ENCODE measurements around the gene TRMO.
A peak's percentile ranks its signal among the peaks of the same experiment; 100 is the strongest.

Gene TRMO

DNA sequence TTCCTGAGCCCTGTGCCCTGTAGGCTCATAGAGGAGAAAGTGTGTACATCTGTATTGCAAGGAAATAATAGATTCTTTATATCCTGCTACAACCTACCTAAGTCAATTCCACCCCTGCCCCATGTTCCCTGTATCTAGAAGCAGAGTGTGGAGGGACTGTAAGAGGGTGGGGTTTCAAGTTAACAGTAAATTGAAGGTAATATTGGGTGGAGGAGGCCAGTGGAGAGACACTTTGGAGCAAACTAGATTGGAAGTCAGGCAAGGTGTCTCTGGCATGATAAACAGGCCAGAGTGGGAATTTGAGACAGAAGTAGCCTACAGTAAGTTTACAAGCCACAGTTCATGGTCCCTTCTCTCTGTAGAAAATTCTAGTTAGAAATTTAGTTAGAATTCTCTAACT, 17.9 kb upstream of the TRMO start:
- no peak for DNase-seq

DNA sequence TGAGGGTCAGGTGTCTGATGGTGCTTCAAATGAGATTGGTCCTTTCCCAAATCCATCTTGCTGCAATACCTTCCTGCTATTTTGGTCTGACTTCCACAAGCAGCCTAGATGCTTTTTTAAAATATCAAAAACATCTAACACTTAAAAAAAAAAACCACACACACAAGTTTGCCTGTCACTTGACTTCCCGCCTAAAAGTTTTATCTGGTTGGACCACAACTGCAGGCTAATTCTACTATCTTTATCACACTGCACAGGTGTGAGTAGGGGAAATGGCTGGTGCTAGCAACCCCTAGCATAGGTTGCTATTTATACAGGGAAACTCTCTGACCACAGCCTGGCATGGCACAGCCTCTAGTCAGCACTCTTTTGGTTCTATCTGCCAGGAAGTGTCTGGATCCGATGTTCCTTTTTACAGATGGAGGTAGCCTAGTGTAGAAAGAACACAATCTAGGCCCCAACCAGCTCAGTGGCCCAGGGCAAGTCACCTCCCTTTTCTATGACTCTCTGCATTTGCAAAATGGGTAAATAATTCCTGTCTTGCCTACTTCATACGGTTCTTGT, 15.9 kb upstream of the TRMO start, which contains the start of gene HEMGN:
HEMGN (minus strand) TSS at position 92 of the 564 bp plus-strand sequence; CDS start at position 56, 36 bp downstream.
- no peak for DNase-seq

DNA sequence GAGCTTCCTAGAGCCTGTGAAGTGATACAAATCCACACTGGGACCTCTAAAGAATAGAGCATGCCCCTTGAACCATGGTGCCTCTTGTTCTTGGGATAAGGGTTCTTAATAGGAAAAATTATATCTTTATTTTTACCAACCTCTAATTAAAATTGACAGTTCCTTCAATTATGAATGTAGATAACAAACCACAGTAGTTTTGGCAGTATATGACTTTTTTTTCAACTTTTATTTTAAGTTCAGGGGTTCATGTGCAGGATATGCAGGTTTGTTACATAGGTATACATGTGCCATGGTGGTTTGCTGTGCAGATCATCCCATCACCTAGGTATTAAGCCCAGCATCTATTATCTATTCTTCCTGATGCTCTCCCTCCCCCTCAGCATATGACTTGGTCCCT, 14.7 kb upstream of the TRMO start:
- DNase-seq: no peak

DNA sequence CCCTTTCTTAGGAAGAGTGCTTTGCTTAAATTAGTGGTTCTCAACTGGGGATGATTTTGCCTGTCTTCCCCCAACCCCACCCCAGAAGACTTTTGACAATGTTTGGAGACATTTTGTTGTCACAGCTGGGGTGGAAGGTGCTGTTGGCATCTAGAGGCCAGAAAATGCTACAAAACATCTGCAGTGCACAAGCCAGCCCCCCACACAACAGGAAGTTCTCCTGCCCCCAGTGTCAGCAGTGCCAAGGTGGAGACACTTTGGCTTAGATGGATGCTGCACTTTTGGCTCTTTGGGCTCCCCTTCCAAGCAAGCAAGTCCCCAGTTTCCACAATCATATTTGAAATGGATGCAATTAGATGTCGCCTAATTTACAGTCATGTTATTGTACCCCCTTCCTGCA, 13.0 kb upstream of the TRMO start:
- DNase-seq: no peak

DNA sequence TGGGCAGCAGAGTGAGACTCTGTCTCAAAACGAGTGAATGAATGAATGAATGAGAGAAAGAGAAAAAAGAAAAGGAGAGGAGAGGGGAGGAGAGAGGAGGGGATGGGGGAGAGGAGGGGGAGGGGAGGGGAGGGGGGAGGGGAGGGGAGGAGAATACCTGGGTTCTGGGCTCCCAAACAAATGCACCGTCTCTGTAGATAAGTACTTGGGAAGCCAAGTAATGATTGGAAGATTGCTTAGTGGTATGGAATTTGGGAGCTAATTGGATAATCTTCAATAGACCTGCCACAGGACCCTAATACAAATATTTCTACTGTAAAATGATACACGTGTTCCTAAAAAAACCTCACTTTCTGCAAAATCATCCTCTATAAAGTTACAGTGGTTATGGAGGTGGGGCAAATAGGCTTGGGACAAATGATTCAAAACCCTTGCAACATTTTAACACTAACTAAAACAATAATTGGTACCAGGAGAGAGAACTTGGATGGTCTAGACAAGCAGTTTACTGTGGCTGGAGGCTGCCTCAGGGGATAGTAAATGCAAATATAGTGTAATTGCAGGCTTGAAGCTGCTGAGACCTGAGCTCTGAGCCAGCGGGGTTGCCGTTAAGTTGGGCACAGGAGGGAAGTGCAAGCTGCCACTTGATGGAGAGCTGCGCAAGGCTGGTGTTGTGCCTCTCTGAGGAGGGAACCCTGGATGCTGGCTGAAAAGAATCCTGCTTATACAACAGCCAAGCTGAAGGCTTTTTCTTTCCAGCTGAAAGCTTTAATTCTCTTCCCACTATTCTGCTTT, 12.2 kb upstream of the TRMO start:
- peak in 8 of 56 donors; percentile 3 to 21 (median 8) for DNase-seq

- no peak for DNase-seq
Measured at GRCh38 chr9:97933297-97933998, 11.1 kb upstream of the TRMO start.

DNA sequence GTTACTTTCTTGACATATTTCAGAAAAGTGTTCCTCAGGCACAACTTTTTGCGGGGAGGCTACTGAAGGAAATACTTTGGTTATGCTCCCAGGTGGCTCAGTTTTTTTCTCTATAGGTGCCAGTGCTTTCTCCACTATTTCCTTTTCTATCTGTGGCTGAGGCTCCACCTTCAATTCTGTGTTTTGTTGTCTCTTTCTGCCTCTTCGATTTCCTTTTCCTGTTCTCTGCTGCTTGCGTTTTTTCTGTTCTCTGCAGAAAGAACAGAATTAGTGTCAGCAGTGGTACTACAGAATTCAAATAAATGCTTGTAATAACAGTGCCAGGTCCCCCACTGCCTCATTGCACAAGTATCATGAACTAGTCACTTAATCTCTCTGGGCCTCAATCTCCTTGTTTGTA, 8.7 kb upstream of the TRMO start:
- no peak for DNase-seq

- no peak for DNase-seq
Measured at GRCh38 chr9:97928986-97929604, 6.8 kb upstream of the TRMO start.

DNA sequence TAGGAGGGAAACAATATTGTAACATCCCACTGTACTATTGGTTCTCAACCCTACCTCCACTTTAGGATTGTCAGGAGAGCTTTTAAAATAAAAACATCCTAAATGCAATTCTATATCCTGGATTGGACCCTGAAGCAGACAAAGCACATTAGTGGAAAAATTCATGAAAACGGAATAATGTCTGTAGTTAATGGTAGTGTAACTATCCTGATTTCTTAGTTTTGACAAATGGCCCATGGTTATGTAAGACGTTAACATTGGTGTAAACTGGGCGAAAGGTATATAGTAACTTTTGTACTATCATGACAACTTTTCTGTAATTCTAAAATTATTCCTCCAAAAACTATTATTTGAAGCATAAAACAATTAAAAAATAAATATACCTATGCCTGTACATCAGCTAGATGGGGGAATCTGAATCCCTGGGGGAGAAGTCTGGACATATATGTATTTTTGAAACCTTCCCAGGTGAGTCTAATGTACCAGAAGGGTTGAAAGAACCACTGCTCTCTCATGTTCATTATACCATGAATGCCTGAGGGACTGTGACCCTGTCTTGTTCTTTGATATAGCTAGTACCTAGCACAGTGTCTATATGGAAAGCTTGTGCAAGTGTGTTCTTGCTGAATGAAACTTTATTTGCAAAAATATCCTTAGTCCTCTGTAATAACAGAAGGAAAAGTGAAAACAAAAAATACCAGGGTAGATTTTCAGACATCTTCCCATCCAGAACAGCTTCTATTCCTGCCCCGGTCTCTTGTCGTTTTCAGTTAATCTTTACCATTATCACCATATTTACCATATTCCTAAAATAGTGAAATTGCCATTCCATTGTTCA, 3.4 kb upstream of the TRMO start:
- DNase-seq: no peak

DNA sequence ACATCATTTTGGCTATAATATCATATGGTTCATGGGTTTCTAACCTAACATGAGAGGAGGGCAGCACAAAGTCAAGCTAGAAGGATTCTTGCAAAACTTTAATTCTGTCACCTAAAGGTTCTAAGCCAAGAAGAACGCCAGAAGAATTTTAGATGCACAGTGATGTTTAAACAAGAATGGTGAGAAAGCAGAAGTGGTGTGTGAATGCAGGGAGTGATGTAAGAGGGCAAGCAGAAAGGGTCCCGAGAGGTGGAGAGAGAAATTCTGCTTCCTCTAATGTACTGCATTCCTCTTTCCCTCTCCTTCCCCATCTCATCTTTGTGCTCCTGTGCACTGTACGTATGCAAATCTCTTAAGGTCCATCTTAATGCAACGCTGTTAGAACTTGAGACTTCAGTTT, 2.1 kb upstream of the TRMO start:
- no peak for DNase-seq

DNA sequence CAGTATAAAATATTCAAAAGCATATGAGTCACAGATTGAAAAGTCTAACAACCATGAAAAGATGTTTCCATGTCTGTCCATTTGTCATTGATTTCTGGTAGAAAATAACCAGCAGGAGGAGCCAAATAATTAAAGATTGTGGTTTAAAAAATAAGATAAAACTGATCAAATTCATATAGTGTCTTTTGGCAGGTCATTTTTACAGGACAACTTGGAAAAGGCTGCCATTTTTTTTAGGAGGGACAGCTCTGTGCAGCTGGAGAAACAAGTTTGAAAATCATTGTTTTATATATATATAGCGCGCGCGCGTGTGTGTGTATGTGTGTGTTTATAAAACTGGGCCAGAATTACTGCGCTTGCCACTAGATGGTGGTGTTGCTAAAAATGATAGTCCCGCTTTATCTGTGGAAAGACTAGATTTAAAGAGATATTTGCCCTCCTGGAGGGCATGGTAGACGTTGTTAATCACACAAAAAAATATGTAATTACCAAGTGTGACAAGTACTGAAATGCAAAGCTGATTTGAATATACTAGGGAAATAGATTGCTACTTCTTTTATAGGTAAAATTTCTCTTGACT, 1.3 kb upstream of the TRMO start:
- DNase-seq: peak in 42 of 56 donors; percentile 2 to 93 (median 56)

- no peak for DNase-seq
Measured at GRCh38 chr9:97919217-97919813, 3.0 kb downstream of the TRMO start.

- no peak for DNase-seq
Measured at GRCh38 chr9:97918611-97919010, 3.7 kb downstream of the TRMO start.

- DNase-seq: no peak
Measured at GRCh38 chr9:97911970-97912369, 10.3 kb downstream of the TRMO start.

DNA sequence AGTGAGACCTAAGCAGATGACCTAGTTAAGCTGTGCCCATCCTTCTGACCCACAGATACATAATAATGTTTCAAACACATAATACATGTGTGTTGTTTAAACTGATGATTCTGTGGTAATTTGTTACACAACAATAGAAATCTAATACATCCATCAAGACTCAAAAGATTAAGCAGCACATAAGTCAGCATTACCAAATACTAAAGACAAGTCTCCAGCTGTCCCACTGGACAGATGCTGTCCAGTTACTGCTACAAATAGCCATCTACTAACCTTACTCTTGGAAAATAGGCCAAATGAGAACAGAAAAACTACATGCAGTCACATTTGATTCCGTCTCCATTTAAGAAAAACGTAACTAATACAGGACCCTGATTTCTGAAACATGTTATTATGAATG, 10.8 kb downstream of the TRMO start:
- no peak for DNase-seq

- DNase-seq: no peak
Measured at GRCh38 chr9:97910357-97910756, 11.9 kb downstream of the TRMO start.

DNA sequence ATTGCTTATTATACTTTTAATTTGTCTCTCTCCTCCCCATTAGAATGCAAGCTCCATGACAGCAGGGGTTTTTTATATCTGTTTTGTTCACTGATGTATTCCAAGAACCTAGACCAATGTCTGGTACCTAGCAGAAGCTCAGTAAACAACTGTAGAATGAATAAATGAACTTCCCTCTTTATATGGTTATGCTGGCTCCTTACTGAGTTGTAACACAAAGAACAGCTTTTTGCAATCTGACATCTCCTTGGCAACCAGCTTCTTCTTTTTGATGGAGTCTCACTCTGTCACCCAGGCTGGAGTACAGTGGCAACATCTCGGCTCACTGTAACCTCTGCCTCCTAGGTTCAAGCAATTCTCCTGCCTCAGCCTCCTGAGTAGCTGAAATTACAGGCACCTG, 13.6 kb downstream of the TRMO start:
- DNase-seq: no peak

GRCh38 chr9:97907632-97908031, 14.7 kb downstream of the TRMO start:
- no peak for DNase-seq

DNA sequence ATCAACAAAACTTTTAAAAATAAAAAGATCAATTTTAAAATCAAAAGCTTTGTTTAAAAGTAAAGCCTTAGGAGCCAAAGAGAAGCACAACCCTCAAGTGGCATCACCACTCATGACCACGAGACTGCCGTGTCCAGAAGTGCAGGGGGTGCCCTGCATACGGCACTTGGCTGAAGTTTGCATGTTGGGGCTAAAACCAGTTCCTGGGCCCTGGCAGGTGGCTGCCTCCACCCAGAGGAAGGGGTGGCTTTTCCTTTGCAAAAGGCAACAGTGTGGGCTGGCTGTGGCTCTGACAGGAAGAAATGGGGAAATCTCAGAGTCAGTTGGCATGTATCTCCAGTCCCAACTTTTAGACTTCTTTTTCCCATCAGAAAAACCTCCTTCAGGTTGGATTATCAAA, 15.3 kb downstream of the TRMO start:
- DNase-seq: peak in 1 of 56 donors; percentile 7

DNA sequence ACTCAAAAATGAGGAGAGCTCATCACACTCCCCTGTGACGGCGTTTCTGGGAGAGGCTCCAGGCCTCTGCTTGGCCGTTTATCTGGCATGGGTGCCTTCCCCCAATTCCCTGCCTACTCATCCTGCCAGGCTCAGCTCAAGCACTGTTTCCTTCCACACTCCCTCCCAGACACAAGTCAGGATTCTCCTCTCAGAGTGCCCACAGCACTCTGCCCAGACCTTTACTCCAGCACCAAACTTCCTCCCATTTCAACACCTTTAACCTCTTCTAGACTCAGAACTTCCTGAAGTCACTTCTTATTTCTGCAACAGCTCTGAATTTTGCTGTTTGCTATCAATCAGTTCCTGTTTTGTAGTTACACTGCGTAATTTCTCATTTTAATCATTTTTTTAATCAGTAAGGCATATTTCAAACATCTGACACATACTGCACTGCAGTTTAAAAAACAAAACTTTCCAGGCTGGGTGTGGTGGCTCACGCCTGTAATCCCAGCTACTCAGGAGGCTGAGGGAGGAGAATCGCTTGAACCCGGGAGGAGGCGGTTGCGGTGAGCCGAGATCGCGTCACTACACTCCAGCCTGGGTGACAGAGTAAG, 16.0 kb downstream of the TRMO start:
- peak in 19 of 56 donors; percentile 4 to 58 (median 18) for DNase-seq

Measured in amygdala (tissue), 56 donors.